Adrenal gland (tissue), 5 donors: Measurements from ENCODE around the gene PEX6.

Experiments
- POLR2A ChIP-seq, 2 donors: fragments of 450-650 bp; IDR thresholded peaks; one replicate each; pipeline ENCODE4 v1.6.1; 2017; ENCODE audit warnings: antibody characterized with exemption in 2 of 2, mild to moderate bottlenecking in 2 of 2, moderate library complexity in 1 of 2
- TF ChIP-seq, protein P1 (sequence below), 6 experiments: fragments of 450-650 bp in 4 of 6; fragments of 200-600 bp in 2 of 6; sonication (generic) in 1 of 6; IDR thresholded peaks; 1 replicate in 5 of 6; 2 replicates in 1 of 6; pipeline versions ENCODE4 v1.5.1 to v1.8.0; 2016 to 2021; ENCODE audit warnings: antibody characterized with exemption in 6 of 6, mild to moderate bottlenecking in 2 of 6, moderate library complexity in 1 of 6
- donor health status: DM: no; HTN: no; CAD: no.

DNA sequence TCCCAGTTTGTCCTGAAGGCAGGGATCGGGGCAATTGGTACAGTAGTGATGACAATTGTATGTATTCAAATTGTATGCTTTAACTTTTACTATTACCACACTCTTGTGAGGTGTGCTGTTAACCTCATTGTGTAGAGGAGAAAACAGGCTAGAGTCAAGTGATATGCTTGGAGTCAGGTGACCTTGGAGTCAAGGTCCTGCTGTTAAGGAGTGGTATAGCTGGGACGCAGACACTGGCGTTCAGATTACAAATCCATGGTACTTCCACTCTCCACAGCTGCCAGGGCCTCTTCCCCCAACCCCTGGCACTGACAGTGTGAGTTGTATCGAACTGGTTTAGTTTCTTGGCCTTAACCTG, 39.2 kb downstream of the PEX6 start:
- TF ChIP-seq, protein P1, sequence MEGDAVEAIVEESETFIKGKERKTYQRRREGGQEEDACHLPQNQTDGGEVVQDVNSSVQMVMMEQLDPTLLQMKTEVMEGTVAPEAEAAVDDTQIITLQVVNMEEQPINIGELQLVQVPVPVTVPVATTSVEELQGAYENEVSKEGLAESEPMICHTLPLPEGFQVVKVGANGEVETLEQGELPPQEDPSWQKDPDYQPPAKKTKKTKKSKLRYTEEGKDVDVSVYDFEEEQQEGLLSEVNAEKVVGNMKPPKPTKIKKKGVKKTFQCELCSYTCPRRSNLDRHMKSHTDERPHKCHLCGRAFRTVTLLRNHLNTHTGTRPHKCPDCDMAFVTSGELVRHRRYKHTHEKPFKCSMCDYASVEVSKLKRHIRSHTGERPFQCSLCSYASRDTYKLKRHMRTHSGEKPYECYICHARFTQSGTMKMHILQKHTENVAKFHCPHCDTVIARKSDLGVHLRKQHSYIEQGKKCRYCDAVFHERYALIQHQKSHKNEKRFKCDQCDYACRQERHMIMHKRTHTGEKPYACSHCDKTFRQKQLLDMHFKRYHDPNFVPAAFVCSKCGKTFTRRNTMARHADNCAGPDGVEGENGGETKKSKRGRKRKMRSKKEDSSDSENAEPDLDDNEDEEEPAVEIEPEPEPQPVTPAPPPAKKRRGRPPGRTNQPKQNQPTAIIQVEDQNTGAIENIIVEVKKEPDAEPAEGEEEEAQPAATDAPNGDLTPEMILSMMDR (IDR thresholded peaks at IDR 0.05) = no peak
- no peak for TF ChIP-seq POLR2A (IDR thresholded peaks at IDR 0.05)
